Natural killer cell (primary cell): ENCODE measurements around the gene FOXRED1. TPM values are rescaled to one million over a fixed set of nuclear protein-coding genes. Genes with fewer than 3 reads are reported as not detected.

Source experiments
- ATAC-seq, 3 donors: fragments of 150-1000 bp in 2 of 3; fragments of 200-7000 bp in 1 of 3; cut with Tn5 transposase; 1 replicate in 1 of 3; 2 replicates in 2 of 3; pipeline ENCODE4 v1.10.0; 2021; ENCODE audit warnings: mild to moderate bottlenecking in 2 of 3, moderate library complexity in 2 of 3
- DNase-seq, 2 donors: peaks; one replicate each; pipeline versions ENCODE4 v3.0.0 to v3.0.0-alpha.2; 2013 to 2021; ENCODE audit warnings: mixed read lengths in 1 of 2
- H3K27ac ChIP-seq: one replicate; pipeline ENCODE4 v1.5.1; 2013; ENCODE audit warnings: mild to moderate bottlenecking, low read length
- H3K27me3 ChIP-seq: one replicate; pipeline ENCODE4 v1.6.1; 2013; ENCODE audit warnings: low read length; ENCODE audit not compliant: control insufficient read depth, insufficient read depth
- H3K36me3 ChIP-seq: one replicate; pipeline ENCODE4 v1.6.1; 2013; ENCODE audit warnings: low read length; ENCODE audit not compliant: control insufficient read depth, insufficient read depth
- H3K4me1 ChIP-seq: one replicate; pipeline ENCODE4 v1.6.1; 2013; ENCODE audit warnings: low read length; ENCODE audit not compliant: control insufficient read depth, insufficient read depth
- H3K4me3 ChIP-seq: one replicate; pipeline ENCODE4 v1.5.1; 2013; ENCODE audit warnings: low read length
- H3K9me3 ChIP-seq: one replicate; pipeline ENCODE4 v1.6.1; 2013; ENCODE audit warnings: low read length; ENCODE audit not compliant: control insufficient read depth, insufficient read depth
- H3K27ac Mint-ChIP-seq, 2 donors: one replicate each; pipeline ENCODE4 v1.8.0; 2022; ENCODE audit warnings: mild to moderate bottlenecking in 2 of 2, mixed read lengths in 2 of 2, moderate library complexity in 1 of 2
- H3K27me3 Mint-ChIP-seq, 2 donors: one replicate each; pipeline ENCODE4 v1.8.0; 2022; ENCODE audit warnings: low read depth in 2 of 2, mixed read lengths in 2 of 2
- H3K36me3 Mint-ChIP-seq: one replicate; pipeline ENCODE4 v1.8.0; 2022; ENCODE audit warnings: mixed read lengths
- H3K4me1 Mint-ChIP-seq, 2 donors: one replicate each; pipeline ENCODE4 v1.8.0; 2022; ENCODE audit warnings: mixed read lengths in 2 of 2
- H3K4me3 Mint-ChIP-seq: one replicate; pipeline ENCODE4 v1.8.0; 2022; ENCODE audit warnings: mild to moderate bottlenecking, moderate library complexity, mixed read lengths
- H3K9me3 Mint-ChIP-seq, 2 donors: one replicate each; pipeline ENCODE4 v1.8.0; 2022; ENCODE audit warnings: mixed read lengths in 2 of 2
- CTCF ChIP-seq: fragments of 200-600 bp; IDR thresholded peaks from one replicate; pipeline ENCODE4 v1.8.0; 2022; ENCODE audit warnings: antibody characterized with exemption
- WGBS: methylation state at CpG from one replicate; pipeline ENCODE4 v1.1.7; 2013; ENCODE audit warnings: missing lambda C conversion rate; ENCODE audit not compliant: insufficient coverage; 5-methylcytosine and 5-hydroxymethylcytosine counted together
- intact Hi-C: fragments of 100-400 bp; cut with micrococcal nuclease; formaldehyde crosslinking; loops from one replicate; pipeline ENCODE4 v1.14.2; 2022
- total RNA-seq, 4 donors: library from RNA; stranded (reverse); fragments of 120-200 nt in 1 of 4; gene quantifications; one replicate each; pipeline versions ENCODE4 v1.2.3 to v1.2.4, GENCODE V29; 2013 to 2022

Gene FOXRED1
- total RNA-seq, 3 donors from 2014 or later (not counting 1 experiment from before 2014, with no cell fraction given) = 31.1 to 37.9 (median 31.3) TPM

DNA sequence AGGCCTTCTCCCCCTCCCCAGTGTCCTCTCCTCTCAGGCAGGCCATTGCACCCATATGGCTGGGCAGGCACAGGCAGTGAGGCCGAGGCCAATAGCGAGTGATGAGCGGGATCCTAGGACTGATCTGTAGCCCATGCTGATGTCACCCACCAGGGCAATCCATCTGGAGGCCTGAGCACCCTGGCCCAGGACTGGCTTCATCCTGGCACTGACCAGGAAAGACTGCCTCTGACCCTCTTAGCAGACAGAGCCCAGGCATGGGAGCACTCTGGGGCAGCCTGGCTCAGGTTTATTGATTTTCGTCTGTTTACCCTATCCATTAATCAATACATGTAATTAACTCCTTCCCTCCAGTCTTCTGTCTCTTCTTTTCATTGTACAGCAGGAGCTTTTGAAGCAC lies 8.8 kb downstream of the FOXRED1 start:
- Histone ChIP-seq H3K36me3 (peaks cover 24% of the 10 kb centered on the region), H3K4me1 (peaks cover 22% of the 10 kb centered on the region), H3K27me3 (no peaks in the 10 kb centered on the region), H3K9me3 (no peaks in the 10 kb centered on the region), H3K4me3 (no peak overlapping the region), H3K27ac (no peak overlapping the region)
- H3K9me3 Mint-ChIP-seq = no peaks in the 10 kb centered on the region
- no peaks in the 10 kb centered on the region for H3K36me3 Mint-ChIP-seq
- no peaks in the 10 kb centered on the region for H3K27me3 Mint-ChIP-seq
- intact Hi-C loops = no loop called here
- 95% methylated on average over 4 of the region's 4 CpGs for WGBS
- DNase-seq = no peak
- ATAC-seq = no peak
- no peak overlapping the region for H3K27ac Mint-ChIP-seq
- no peak for TF ChIP-seq CTCF
- H3K4me1 Mint-ChIP-seq = peaks cover 14 to 23% of the 10 kb centered on the region in 2 donors
- no peak overlapping the region for H3K4me3 Mint-ChIP-seq

DNA sequence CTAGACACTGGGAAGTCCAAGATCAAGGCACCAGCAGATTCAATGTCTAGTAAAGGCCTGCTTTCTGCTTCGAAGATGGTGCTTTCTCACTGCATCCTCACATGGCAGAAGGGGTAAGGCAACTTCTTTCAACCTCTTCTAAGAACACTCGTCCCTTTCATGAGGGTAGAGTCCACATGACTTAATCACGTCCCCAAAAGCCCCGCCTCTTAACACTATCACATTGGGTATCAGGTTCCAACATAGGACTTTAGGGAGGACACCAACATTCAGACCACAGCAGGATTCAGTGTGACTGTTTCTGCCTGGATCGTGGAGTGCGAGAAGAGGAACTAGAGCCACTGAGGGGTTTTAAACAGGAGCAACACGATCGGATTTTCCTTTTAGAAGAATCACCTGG lies 10.2 kb downstream of the FOXRED1 start:
- no peak for DNase-seq
- Histone ChIP-seq H3K4me1 (peaks cover 30% of the 10 kb centered on the region), H3K27me3 (no peaks in the 10 kb centered on the region), H3K4me3 (no peak overlapping the region), H3K9me3 (no peaks in the 10 kb centered on the region), H3K27ac (no peak overlapping the region), H3K36me3 (peaks cover 14% of the 10 kb centered on the region)
- no peak for ATAC-seq
- Mint-ChIP-seq H3K4me3 (peak overlapping the region; percentile 14), H3K9me3 (no peaks in the 10 kb centered on the region), H3K4me1 (peaks cover 20 to 32% of the 10 kb centered on the region in 2 donors), H3K36me3 (no peaks in the 10 kb centered on the region), H3K27me3 (no peaks in the 10 kb centered on the region), H3K27ac (no peak overlapping the region)
- no peak for TF ChIP-seq CTCF
- intact Hi-C loops = no loop called here
- WGBS = 89% methylated on average over 8 of the region's 8 CpGs

DNA sequence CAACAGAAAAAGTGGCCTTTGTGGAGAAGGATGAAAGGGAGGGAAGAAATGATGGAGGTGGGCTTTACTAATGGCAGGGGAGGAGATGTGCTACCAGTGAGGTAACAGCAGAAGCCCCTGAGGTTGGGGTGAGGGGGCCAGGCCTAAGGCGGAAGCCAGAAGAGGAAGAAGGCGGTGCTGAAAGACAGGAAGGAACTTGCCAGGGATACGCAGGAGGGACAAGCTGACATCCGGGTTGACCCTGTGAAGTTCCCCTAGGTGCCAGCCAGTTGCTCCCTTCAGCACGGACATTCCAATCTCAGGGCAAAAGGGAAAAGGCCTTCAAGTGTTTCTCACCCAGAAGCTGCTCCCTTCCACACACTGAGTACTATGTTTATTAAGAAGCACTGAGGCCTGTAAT lies 11.6 kb downstream of the FOXRED1 start:
- peaks cover 7% of the 10 kb centered on the region for H3K36me3 ChIP-seq
- H3K27me3 Mint-ChIP-seq = no peaks in the 10 kb centered on the region
- H3K4me3 Mint-ChIP-seq = peak overlapping the region; percentile 47
- no peak overlapping the region for H3K4me3 ChIP-seq
- no peaks in the 10 kb centered on the region for H3K36me3 Mint-ChIP-seq
- intact Hi-C loops = no loop called here
- no peaks in the 10 kb centered on the region for H3K9me3 ChIP-seq
- H3K27ac ChIP-seq = no peak overlapping the region
- DNase-seq = peak in 1 of 2 donors; percentile 36
- no peak for ATAC-seq
- no peak for TF ChIP-seq CTCF
- H3K27me3 ChIP-seq = no peaks in the 10 kb centered on the region
- peaks cover 37% of the 10 kb centered on the region for H3K4me1 ChIP-seq
- no peaks in the 10 kb centered on the region for H3K9me3 Mint-ChIP-seq
- peaks cover 20 to 42% of the 10 kb centered on the region in 2 donors for H3K4me1 Mint-ChIP-seq
- H3K27ac Mint-ChIP-seq = no peak overlapping the region
- 43% methylated on average over 5 of the region's 5 CpGs for WGBS

GRCh38 chr11:126281245-126281644 lies 12.3 kb downstream of the FOXRED1 start:
- Histone ChIP-seq H3K4me3 (no peak overlapping the region), H3K27me3 (no peaks in the 10 kb centered on the region), H3K27ac (no peak overlapping the region), H3K4me1 (peaks cover 37% of the 10 kb centered on the region), H3K36me3 (peaks cover 4% of the 10 kb centered on the region), H3K9me3 (no peaks in the 10 kb centered on the region)
- H3K4me3 Mint-ChIP-seq = peak overlapping the region; percentile 97
- H3K36me3 Mint-ChIP-seq = no peaks in the 10 kb centered on the region
- peaks cover 20 to 39% of the 10 kb centered on the region in 2 donors for H3K4me1 Mint-ChIP-seq
- H3K27me3 Mint-ChIP-seq = no peaks in the 10 kb centered on the region
- DNase-seq (no peak), ATAC-seq (no peak)
- H3K9me3 Mint-ChIP-seq = no peaks in the 10 kb centered on the region
- H3K27ac Mint-ChIP-seq = peak overlapping the region in 1 of 2 donors; percentile 95
- intact Hi-C loops = no loop called here
- no peak for TF ChIP-seq CTCF
- 98% methylated on average over 6 of the region's 6 CpGs for WGBS
